ENCODE data around the gene TMEM130.

GRCh38 chr7:98855610-98856422 lies 14.0 kb downstream of the TMEM130 start:
- TF ChIP-seq POLR2AphosphoS5 (IDR thresholded peaks at IDR 0.05; ENCODE audit: low read depth, low read length), result no peak
- no peak for TF ChIP-seq PAX5 (IDR thresholded peaks at IDR 0.05; ENCODE audit: insufficient read depth, low read length, severe bottlenecking)
- TF ChIP-seq POLR2A (IDR thresholded peaks at IDR 0.05; ENCODE audit: low read depth, low read length), result no peak
- TF ChIP-seq SPI1 (IDR thresholded peaks at IDR 0.05; ENCODE audit: low read depth, low read length), result no peak
- TF ChIP-seq TAF1 (IDR thresholded peaks at IDR 0.05; ENCODE audit: low read depth, low read length), result no peak
- TF ChIP-seq POU2F2 (IDR thresholded peaks at IDR 0.05; ENCODE audit: low read depth, low read length), result no peak

All from GM12891 (cell line).